ENCODE data around the gene KLHDC2. TPM values are rescaled to one million over a fixed set of nuclear protein-coding genes. Genes with fewer than 3 reads are reported as not detected.

Gene KLHDC2
- total RNA-seq, 1 experiment from 2014 or later, result 26.8 TPM

DNA sequence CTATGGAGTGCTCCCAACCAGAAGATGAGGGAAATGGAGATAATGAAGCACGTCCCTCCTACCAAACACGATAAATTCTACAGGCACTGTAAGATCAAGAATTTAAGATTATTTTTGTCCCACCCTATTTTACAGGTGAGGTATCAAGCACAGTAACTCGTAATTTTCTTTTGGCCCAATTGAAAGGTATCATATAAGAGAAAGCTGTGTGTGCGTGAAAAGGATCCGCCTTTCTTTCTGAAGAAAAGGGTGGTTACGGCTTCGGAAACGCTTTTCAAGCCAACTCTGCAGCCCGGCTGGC lies 733 bp upstream of the KLHDC2 start:
- peaks cover 44% of the 10 kb centered on the region for H3K36me3 Mint-ChIP-seq (ENCODE audit: insufficient read depth, unreplicated experiment)

DNA sequence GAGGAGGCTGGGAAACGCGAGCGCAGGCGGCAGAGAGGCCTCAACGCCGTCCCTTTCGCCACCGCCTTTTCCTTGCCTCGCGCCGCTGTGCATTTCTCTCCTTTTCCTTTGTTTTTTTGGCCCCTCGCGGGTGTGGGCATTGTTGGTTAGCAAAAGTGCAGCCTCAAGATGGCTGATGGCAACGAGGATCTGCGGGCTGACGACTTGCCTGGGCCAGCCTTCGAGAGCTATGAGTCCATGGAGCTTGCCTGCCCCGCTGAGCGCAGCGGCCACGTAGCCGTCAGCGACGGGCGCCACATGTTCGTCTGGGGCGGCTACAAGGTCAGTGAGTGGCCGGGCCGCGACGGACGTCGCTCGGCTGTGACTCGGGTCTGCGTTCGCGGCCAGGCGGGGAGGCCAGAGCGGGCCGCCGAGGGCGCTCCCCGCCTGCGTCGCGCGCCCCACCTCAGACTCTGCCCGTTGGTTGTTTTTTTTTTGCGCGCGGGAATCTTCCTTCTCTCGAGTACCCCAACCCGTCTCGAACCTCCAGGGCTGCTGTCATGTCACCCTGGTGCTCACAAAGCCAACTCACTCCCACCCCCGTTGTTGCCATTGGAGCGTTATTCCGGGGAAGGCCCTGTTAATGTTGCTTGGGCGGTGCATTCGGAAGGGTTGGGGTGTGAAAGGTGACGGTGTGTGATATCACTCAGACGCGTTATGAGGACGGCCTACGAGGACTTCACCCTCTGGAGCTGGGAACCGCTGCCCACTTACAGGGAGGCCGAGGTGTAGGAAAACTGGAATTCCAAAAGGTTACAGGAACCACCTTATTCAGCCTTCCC lies 558 bp downstream of the KLHDC2 start:
- peak overlapping the region; percentile 78 for H3K27ac Mint-ChIP-seq (ENCODE audit: unreplicated experiment)
- TF ChIP-seq, protein P1, sequence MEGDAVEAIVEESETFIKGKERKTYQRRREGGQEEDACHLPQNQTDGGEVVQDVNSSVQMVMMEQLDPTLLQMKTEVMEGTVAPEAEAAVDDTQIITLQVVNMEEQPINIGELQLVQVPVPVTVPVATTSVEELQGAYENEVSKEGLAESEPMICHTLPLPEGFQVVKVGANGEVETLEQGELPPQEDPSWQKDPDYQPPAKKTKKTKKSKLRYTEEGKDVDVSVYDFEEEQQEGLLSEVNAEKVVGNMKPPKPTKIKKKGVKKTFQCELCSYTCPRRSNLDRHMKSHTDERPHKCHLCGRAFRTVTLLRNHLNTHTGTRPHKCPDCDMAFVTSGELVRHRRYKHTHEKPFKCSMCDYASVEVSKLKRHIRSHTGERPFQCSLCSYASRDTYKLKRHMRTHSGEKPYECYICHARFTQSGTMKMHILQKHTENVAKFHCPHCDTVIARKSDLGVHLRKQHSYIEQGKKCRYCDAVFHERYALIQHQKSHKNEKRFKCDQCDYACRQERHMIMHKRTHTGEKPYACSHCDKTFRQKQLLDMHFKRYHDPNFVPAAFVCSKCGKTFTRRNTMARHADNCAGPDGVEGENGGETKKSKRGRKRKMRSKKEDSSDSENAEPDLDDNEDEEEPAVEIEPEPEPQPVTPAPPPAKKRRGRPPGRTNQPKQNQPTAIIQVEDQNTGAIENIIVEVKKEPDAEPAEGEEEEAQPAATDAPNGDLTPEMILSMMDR (IDR thresholded peaks at IDR 0.05; ENCODE audit: unreplicated experiment), result no peak
- peak overlapping the region; percentile 85 for H3K4me3 Mint-ChIP-seq (ENCODE audit: low read depth, unreplicated experiment)
- H3K9me3 Mint-ChIP-seq (ENCODE audit: low read depth, unreplicated experiment), result no peaks in the 10 kb centered on the region
- peaks cover 28% of the 10 kb centered on the region for H3K4me1 Mint-ChIP-seq (ENCODE audit: low read depth, unreplicated experiment)
- BruUV-seq (replicated peaks), result no TSS peak
- CTCF ChIA-PET, result interaction anchor here (0.6 to 3.8 kb wide), 6 partner anchors 77 to 705 kb away, joined by 4 to 27 read pairs (median 4); partner anchors contain the start of genes DNAAF2, NEMF and POLE2
- peaks cover 44% of the 10 kb centered on the region for H3K36me3 Mint-ChIP-seq (ENCODE audit: insufficient read depth, unreplicated experiment)
- intact Hi-C loops (cut with micrococcal nuclease; ENCODE audit: unreplicated experiment), result loop anchor here (5.0 kb wide), 2 partner anchors 76 to 136 kb away; partner anchors contain the start of gene KLHDC1
- H3K27me3 Mint-ChIP-seq (ENCODE audit: unreplicated experiment), result no peaks in the 10 kb centered on the region
- peak; percentile 36 for DNase-seq

More for the DNA sequence above, 733 bp upstream of the KLHDC2 start:
- CTCF ChIA-PET, result interaction anchor here (0.6 to 3.8 kb wide), 6 partner anchors 17 to 512 kb away, joined by 3 to 27 read pairs (median 5); partner anchors contain the start of genes DNAAF2 and POLE2
- DNase-seq, result no peak
- intact Hi-C loops (cut with micrococcal nuclease; ENCODE audit: unreplicated experiment), result loop anchor here (5.0 kb wide), 2 partner anchors 75 to 135 kb away; partner anchors contain the start of gene KLHDC1
- Mint-ChIP-seq H3K9me3 (ENCODE audit: low read depth, unreplicated experiment) (no peaks in the 10 kb centered on the region), H3K27ac (ENCODE audit: unreplicated experiment) (peak overlapping the region; percentile 78), H3K4me3 (ENCODE audit: low read depth, unreplicated experiment) (peak overlapping the region; percentile 85), H3K4me1 (ENCODE audit: low read depth, unreplicated experiment) (peaks cover 28% of the 10 kb centered on the region), H3K27me3 (ENCODE audit: unreplicated experiment) (no peaks in the 10 kb centered on the region)
- TF ChIP-seq, protein P1 (IDR thresholded peaks at IDR 0.05; ENCODE audit: unreplicated experiment), result no peak
- TSS peak; percentile 39 for BruUV-seq (replicated peaks)

DNA sequence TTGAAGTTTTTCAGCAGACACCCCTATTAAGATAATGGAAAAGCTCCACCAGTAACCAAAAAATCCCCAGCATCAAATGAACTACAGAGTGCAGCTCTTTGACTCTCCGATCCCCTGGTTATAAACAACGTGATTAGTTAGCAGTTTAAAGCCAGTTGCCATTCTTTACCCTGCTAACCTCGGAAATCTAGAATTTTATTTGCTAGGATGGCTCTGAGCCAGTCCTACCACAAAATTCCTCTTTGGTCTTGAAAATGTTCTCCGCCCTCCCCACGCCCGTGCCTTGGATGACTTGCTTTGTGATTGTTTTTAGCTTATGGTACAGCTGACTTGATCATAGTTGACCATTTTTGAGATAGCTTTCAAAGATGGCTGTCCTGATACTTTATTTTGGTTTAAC lies 1.2 kb downstream of the KLHDC2 start:
- no peaks in the 10 kb centered on the region for H3K27me3 Mint-ChIP-seq (ENCODE audit: unreplicated experiment)
- peak; percentile 23 for DNase-seq
- H3K4me3 Mint-ChIP-seq (ENCODE audit: low read depth, unreplicated experiment), result peak overlapping the region; percentile 85
- peaks cover 28% of the 10 kb centered on the region for H3K4me1 Mint-ChIP-seq (ENCODE audit: low read depth, unreplicated experiment)
- TF ChIP-seq, protein P1 (IDR thresholded peaks at IDR 0.05; ENCODE audit: unreplicated experiment), result no peak
- H3K27ac Mint-ChIP-seq (ENCODE audit: unreplicated experiment), result peak overlapping the region; percentile 78
- H3K36me3 Mint-ChIP-seq (ENCODE audit: insufficient read depth, unreplicated experiment), result peaks cover 44% of the 10 kb centered on the region
- BruUV-seq (replicated peaks), result TSS peak; percentile 44
- intact Hi-C loops (cut with micrococcal nuclease; ENCODE audit: unreplicated experiment), result loop anchor here (5.0 kb wide), 2 partner anchors 77 to 137 kb away; partner anchors contain the start of gene KLHDC1
- H3K9me3 Mint-ChIP-seq (ENCODE audit: low read depth, unreplicated experiment), result no peaks in the 10 kb centered on the region
- CTCF ChIA-PET, result interaction anchor here (1.5 to 3.8 kb wide), 3 partner anchors 83 to 307 kb away, joined by 4 to 27 read pairs (median 5); partner anchors contain the start of genes DNAAF2 and NEMF

DNA sequence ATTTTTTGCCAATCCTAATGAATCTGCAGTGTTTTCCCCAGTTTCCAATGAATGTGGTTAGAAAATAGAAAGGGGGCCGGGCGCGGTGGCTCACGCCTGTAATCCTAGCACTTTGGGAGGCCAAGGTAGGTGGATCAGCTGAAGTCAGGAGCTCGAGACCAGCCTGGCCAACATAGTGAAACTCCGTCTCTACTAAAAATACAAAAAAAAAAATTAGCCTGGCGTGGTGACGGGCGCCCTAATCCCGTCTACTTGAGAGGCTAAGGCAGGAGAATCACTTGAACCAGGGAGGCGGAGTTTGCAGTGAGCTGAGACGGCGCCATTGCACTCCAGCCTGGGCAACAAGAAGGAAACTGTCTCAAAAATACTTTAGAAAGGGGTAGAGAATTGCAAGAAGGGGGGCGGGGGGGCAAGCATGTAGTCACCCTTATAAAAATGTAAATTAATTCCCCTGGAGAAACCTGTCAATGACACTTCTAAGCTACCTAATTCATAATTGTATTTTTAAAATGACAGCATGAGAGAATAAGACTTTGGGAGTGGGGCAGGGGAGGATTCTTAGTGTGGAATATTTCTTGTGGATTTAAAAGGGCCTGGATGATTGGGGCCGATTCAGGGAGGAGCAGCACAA lies 1.7 kb downstream of the KLHDC2 start:
- Mint-ChIP-seq H3K36me3 (ENCODE audit: insufficient read depth, unreplicated experiment) (peaks cover 44% of the 10 kb centered on the region), H3K27ac (ENCODE audit: unreplicated experiment) (peak overlapping the region; percentile 78)

More for the DNA sequence above, 1.7 kb downstream of the KLHDC2 start:
- DNase-seq, result peak; percentile 5
- intact Hi-C loops (cut with micrococcal nuclease; ENCODE audit: unreplicated experiment), result loop anchor here (5.0 kb wide), 2 partner anchors 77 to 137 kb away; partner anchors contain the start of gene KLHDC1
- H3K4me1 Mint-ChIP-seq (ENCODE audit: low read depth, unreplicated experiment), result peaks cover 28% of the 10 kb centered on the region
- no peaks in the 10 kb centered on the region for H3K27me3 Mint-ChIP-seq (ENCODE audit: unreplicated experiment)
- TF ChIP-seq, protein P1 (IDR thresholded peaks at IDR 0.05; ENCODE audit: unreplicated experiment), result no peak
- H3K9me3 Mint-ChIP-seq (ENCODE audit: low read depth, unreplicated experiment), result no peaks in the 10 kb centered on the region
- CTCF ChIA-PET, result interaction anchor here (0.6 to 3.8 kb wide), 4 partner anchors 83 to 308 kb away, joined by 4 to 27 read pairs (median 4); partner anchors contain the start of genes DNAAF2 and NEMF
- no TSS peak for BruUV-seq (replicated peaks)
- H3K4me3 Mint-ChIP-seq (ENCODE audit: low read depth, unreplicated experiment), result peak overlapping the region; percentile 85
